ENCODE measurements around the gene BSND.

Gene BSND

DNA sequence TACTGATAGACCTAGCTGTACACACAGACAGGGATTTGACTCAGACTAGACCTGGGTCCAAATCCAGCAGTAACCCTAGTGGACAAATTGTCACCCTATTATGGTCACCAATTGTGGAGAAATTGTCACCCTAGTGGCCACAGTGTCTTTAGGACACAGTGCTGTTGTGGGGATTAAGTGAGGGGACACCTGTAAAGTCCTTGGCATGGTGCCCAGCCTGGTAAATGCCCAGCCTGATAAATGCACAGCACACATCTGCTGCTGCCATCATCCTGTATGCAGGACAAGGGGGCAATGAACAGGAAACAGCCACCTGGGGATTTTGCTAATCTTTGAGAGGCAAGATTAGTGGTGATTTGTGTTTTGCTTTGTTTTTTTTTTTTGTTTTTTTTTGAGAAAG, 16.0 kb upstream of the BSND start:
- no peak for DNase-seq (ENCODE audit: low read depth, low spot score)
- H3K4me3 ChIP-seq (ENCODE audit: low read depth, low read length): no peak overlapping the region
- CTCF ChIA-PET: interaction anchor here (1.0 to 1.7 kb wide), 3 partner anchors 9 to 13 kb away, joined by 3 to 5 read pairs (median 4); no protein-coding TSS in a partner anchor
- POLR2A ChIA-PET: no interaction called here
- TF ChIP-seq, protein P1, sequence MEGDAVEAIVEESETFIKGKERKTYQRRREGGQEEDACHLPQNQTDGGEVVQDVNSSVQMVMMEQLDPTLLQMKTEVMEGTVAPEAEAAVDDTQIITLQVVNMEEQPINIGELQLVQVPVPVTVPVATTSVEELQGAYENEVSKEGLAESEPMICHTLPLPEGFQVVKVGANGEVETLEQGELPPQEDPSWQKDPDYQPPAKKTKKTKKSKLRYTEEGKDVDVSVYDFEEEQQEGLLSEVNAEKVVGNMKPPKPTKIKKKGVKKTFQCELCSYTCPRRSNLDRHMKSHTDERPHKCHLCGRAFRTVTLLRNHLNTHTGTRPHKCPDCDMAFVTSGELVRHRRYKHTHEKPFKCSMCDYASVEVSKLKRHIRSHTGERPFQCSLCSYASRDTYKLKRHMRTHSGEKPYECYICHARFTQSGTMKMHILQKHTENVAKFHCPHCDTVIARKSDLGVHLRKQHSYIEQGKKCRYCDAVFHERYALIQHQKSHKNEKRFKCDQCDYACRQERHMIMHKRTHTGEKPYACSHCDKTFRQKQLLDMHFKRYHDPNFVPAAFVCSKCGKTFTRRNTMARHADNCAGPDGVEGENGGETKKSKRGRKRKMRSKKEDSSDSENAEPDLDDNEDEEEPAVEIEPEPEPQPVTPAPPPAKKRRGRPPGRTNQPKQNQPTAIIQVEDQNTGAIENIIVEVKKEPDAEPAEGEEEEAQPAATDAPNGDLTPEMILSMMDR (IDR thresholded peaks at IDR 0.05; ENCODE audit: insufficient read depth, low read length, missing control alignments): no peak

DNA sequence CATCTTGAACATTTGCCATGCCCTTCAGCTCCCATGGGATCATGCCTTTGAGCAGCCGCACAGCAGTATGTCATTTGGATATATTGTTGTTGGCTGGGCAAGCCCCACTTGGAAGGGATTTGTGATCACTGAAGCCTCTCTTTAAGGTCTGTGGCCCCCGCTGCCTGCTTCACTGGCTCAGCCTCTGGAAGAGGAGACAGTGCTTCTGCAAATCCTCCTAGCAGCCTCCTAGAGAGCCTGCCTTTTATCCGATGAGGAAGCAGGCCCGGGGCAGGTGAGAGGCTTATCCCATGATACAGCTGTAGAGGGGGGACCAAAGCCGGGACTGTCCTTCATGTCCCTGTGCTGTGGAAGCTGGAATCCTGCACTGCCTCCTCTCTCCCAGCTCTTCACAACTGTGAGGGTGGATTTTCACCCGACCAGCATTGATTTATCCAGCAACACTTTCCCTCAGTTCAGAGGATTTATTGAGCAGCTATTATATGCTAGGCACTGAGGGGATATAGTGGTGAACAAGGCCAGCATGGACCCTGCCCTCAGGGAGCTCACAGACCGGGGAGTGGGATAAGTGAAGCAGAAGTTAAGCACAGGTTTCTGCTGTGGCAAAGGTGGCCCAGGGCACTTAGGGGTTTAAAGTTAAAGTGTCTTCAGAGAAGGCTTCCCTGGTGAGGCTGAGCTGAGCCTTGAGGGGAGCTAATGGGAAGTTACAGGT, 14.4 kb upstream of the BSND start:
- ChIA-PET CTCF (interaction anchor here (1.1 to 10.4 kb wide), 6 partner anchors 9 to 37 kb away, joined by 3 to 209 read pairs (median 8); partner anchors contain the start of gene BSND), POLR2A (no interaction called here)
- no peak overlapping the region for H3K4me3 ChIP-seq (ENCODE audit: low read depth, low read length)
- no peak for DNase-seq (ENCODE audit: low read depth, low spot score)
- TF ChIP-seq, protein P1 (IDR thresholded peaks at IDR 0.05; ENCODE audit: insufficient read depth, low read length, missing control alignments): no peak

DNA sequence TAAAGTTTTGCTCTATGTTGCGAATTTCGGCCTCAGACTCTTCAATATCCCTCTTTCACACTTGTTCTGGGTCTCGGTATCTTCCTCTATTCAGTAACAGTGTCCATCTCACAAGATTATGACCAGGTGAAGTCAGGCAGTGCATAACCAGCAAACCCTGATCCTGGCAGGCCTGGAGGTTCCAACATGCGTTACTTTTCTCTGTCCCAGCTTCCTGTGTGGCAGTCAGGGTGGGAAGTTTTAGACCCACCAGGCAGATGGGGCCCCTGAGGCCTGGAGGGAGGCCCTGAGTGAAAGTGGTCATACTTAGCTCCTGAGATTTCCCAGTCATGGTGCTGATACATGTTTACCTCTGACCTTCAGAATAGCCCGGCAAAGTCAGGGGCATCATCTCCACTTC, 13.2 kb upstream of the BSND start:
- no peak overlapping the region for H3K4me3 ChIP-seq (ENCODE audit: low read depth, low read length)
- CTCF ChIA-PET: interaction anchor here (0.9 to 10.4 kb wide), 7 partner anchors 11 to 36 kb away, joined by 3 to 209 read pairs (median 7); partner anchors contain the start of gene BSND
- POLR2A ChIA-PET: no interaction called here
- DNase-seq (ENCODE audit: low read depth, low spot score): no peak
- TF ChIP-seq, protein P1 (IDR thresholded peaks at IDR 0.05; ENCODE audit: insufficient read depth, low read length, missing control alignments): no peak

GRCh38 chr1:54986025-54986424, 12.7 kb upstream of the BSND start:
- ChIA-PET CTCF (interaction anchor here (0.9 to 10.4 kb wide), 7 partner anchors 8 to 37 kb away, joined by 3 to 209 read pairs (median 9); partner anchors contain the start of gene BSND), POLR2A (no interaction called here)
- TF ChIP-seq, protein P1 (IDR thresholded peaks at IDR 0.05; ENCODE audit: insufficient read depth, low read length, missing control alignments): no peak
- H3K4me3 ChIP-seq (ENCODE audit: low read depth, low read length): no peak overlapping the region
- DNase-seq (ENCODE audit: low read depth, low spot score): no peak

GRCh38 chr1:54986533-54986932, 12.2 kb upstream of the BSND start:
- no peak for DNase-seq (ENCODE audit: low read depth, low spot score)
- TF ChIP-seq, protein P1 (IDR thresholded peaks at IDR 0.05; ENCODE audit: insufficient read depth, low read length, missing control alignments): no peak
- ChIA-PET CTCF (interaction anchor here (1.1 to 10.4 kb wide), 7 partner anchors 9 to 37 kb away, joined by 3 to 209 read pairs (median 11); partner anchors contain the start of gene BSND), POLR2A (no interaction called here)
- no peak overlapping the region for H3K4me3 ChIP-seq (ENCODE audit: low read depth, low read length)

GRCh38 chr1:54987427-54987826, 11.3 kb upstream of the BSND start:
- TF ChIP-seq, protein P1 (IDR thresholded peaks at IDR 0.05; ENCODE audit: insufficient read depth, low read length, missing control alignments): no peak
- POLR2A ChIA-PET: no interaction called here
- DNase-seq (ENCODE audit: low read depth, low spot score): no peak
- CTCF ChIA-PET: interaction anchor here (1.1 to 10.4 kb wide), 7 partner anchors 9 to 38 kb away, joined by 3 to 209 read pairs (median 11); partner anchors contain the start of gene BSND
- H3K4me3 ChIP-seq (ENCODE audit: low read depth, low read length): no peak overlapping the region

Data from AG04449 (cell line).